ENCODE data around the gene EFNB2. TPM values are rescaled to one million over a fixed set of nuclear protein-coding genes. Genes with fewer than 3 reads are reported as not detected.

The EFNB2 gene
- total RNA-seq, 1 experiment from 2014 or later, result 16.9 TPM

GRCh38 chr13:106486287-106486686 lies 49.2 kb downstream of the EFNB2 start:
- TF ChIP-seq CTCF (IDR thresholded peaks at IDR 0.05; ENCODE audit: unreplicated experiment), result no peak
- Mint-ChIP-seq H3K4me3 (ENCODE audit: low read depth, unreplicated experiment) (no peak overlapping the region), H3K36me3 (ENCODE audit: insufficient read depth, unreplicated experiment) (no peaks in the 10 kb centered on the region), H3K27me3 (ENCODE audit: unreplicated experiment) (no peaks in the 10 kb centered on the region), H3K27ac (ENCODE audit: unreplicated experiment) (no peak overlapping the region), H3K9me3 (ENCODE audit: low read depth, unreplicated experiment) (no peaks in the 10 kb centered on the region), H3K4me1 (ENCODE audit: low read depth, unreplicated experiment) (no peaks in the 10 kb centered on the region)
- BruUV-seq (replicated peaks), result no TSS peak
- intact Hi-C loops (cut with micrococcal nuclease; ENCODE audit: unreplicated experiment), result no loop called here
- CTCF ChIA-PET, result no interaction called here
- DNase-seq, result no peak

- intact Hi-C loops (cut with micrococcal nuclease; ENCODE audit: unreplicated experiment), result no loop called here
- no peak for DNase-seq
- no peaks in the 10 kb centered on the region for H3K9me3 Mint-ChIP-seq (ENCODE audit: low read depth, unreplicated experiment)
- BruUV-seq (replicated peaks), result no TSS peak
- H3K4me1 Mint-ChIP-seq (ENCODE audit: low read depth, unreplicated experiment), result no peaks in the 10 kb centered on the region
- CTCF ChIA-PET, result no interaction called here
- TF ChIP-seq CTCF (IDR thresholded peaks at IDR 0.05; ENCODE audit: unreplicated experiment), result no peak
- H3K27ac Mint-ChIP-seq (ENCODE audit: unreplicated experiment), result no peak overlapping the region
- H3K4me3 Mint-ChIP-seq (ENCODE audit: low read depth, unreplicated experiment), result no peak overlapping the region
- H3K36me3 Mint-ChIP-seq (ENCODE audit: insufficient read depth, unreplicated experiment), result no peaks in the 10 kb centered on the region
- H3K27me3 Mint-ChIP-seq (ENCODE audit: unreplicated experiment), result no peaks in the 10 kb centered on the region
These were observed 50.8 kb downstream of the EFNB2 start for GRCh38 chr13:106484537-106485193.

- CTCF ChIA-PET, result no interaction called here
- no peaks in the 10 kb centered on the region for H3K36me3 Mint-ChIP-seq (ENCODE audit: insufficient read depth, unreplicated experiment)
- H3K27ac Mint-ChIP-seq (ENCODE audit: unreplicated experiment), result no peak overlapping the region
- H3K27me3 Mint-ChIP-seq (ENCODE audit: unreplicated experiment), result no peaks in the 10 kb centered on the region
- H3K9me3 Mint-ChIP-seq (ENCODE audit: low read depth, unreplicated experiment), result no peaks in the 10 kb centered on the region
- DNase-seq, result no peak
- no peak overlapping the region for H3K4me3 Mint-ChIP-seq (ENCODE audit: low read depth, unreplicated experiment)
- no TSS peak for BruUV-seq (replicated peaks)
- no peaks in the 10 kb centered on the region for H3K4me1 Mint-ChIP-seq (ENCODE audit: low read depth, unreplicated experiment)
- no peak for TF ChIP-seq CTCF (IDR thresholded peaks at IDR 0.05; ENCODE audit: unreplicated experiment)
- intact Hi-C loops (cut with micrococcal nuclease; ENCODE audit: unreplicated experiment), result no loop called here
These were observed 51.4 kb downstream of the EFNB2 start for GRCh38 chr13:106484084-106484483.

GRCh38 chr13:106481919-106482318 lies 53.5 kb downstream of the EFNB2 start:
- TF ChIP-seq CTCF (IDR thresholded peaks at IDR 0.05; ENCODE audit: unreplicated experiment), result no peak
- DNase-seq, result no peak
- no peaks in the 10 kb centered on the region for H3K27me3 Mint-ChIP-seq (ENCODE audit: unreplicated experiment)
- no peaks in the 10 kb centered on the region for H3K9me3 Mint-ChIP-seq (ENCODE audit: low read depth, unreplicated experiment)
- no TSS peak for BruUV-seq (replicated peaks)
- H3K36me3 Mint-ChIP-seq (ENCODE audit: insufficient read depth, unreplicated experiment), result no peaks in the 10 kb centered on the region
- intact Hi-C loops (cut with micrococcal nuclease; ENCODE audit: unreplicated experiment), result no loop called here
- CTCF ChIA-PET, result no interaction called here
- no peak overlapping the region for H3K4me3 Mint-ChIP-seq (ENCODE audit: low read depth, unreplicated experiment)
- H3K4me1 Mint-ChIP-seq (ENCODE audit: low read depth, unreplicated experiment), result no peaks in the 10 kb centered on the region
- H3K27ac Mint-ChIP-seq (ENCODE audit: unreplicated experiment), result no peak overlapping the region
